DND-41 (cell line): ENCODE data around the gene LSM14A.

Experiments
- ATAC-seq: fragments of 200-7000 bp; cut with Tn5 transposase; 3 replicates; pipeline ENCODE4 v1.9.1; 2021; ENCODE audit warnings: low read depth; ENCODE audit not compliant: insufficient read depth
- DNase-seq: peaks from one replicate; pipeline ENCODE4 v3.0.0-alpha.2; 2020
- H2AFZ ChIP-seq: 2 replicates; pipeline ENCODE4 v1.6.0; 2012; ENCODE audit warnings: low read depth, low read length
- H3K27ac ChIP-seq: 2 replicates; pipeline ENCODE4 v1.5.1; 2012; ENCODE audit warnings: low read length, inconsistent platforms
- H3K27me3 ChIP-seq: fragments of 200-600 bp; sonication (generic); 2 replicates; pipeline ENCODE4 v1.6.0; 2012; ENCODE audit warnings: low read length, mild to moderate bottlenecking, inconsistent platforms; ENCODE audit not compliant: insufficient read depth, poor library complexity
- H3K36me3 ChIP-seq: 2 replicates; pipeline ENCODE4 v1.5.1; 2012; ENCODE audit warnings: low read length, inconsistent platforms; ENCODE audit not compliant: insufficient read depth
- H3K4me1 ChIP-seq: 2 replicates; pipeline ENCODE4 v1.5.1; 2012; ENCODE audit warnings: mild to moderate bottlenecking, low read length; ENCODE audit not compliant: insufficient read depth
- H3K4me2 ChIP-seq: 2 replicates; pipeline ENCODE4 v1.6.0; 2012; ENCODE audit warnings: mild to moderate bottlenecking, moderate library complexity, low read length, inconsistent platforms; ENCODE audit not compliant: insufficient read depth
- H3K4me3 ChIP-seq, 2 experiments: fragments of 200-600 bp in 1 of 2; shearing (Covaris generic) in 1 of 2; 2 replicates each; pipeline ENCODE4 v1.5.1; 2012 to 2016; ENCODE audit warnings: inconsistent platforms in 2 of 2, low read length in 2 of 2, mild to moderate bottlenecking in 2 of 2, low read depth in 1 of 2, moderate library complexity in 1 of 2
- H3K79me2 ChIP-seq: 2 replicates; pipeline ENCODE4 v1.6.0; 2012; ENCODE audit warnings: low read length, inconsistent platforms; ENCODE audit not compliant: insufficient read depth
- H3K9ac ChIP-seq: 2 replicates; pipeline ENCODE4 v1.6.0; 2012; ENCODE audit warnings: low read depth, mild to moderate bottlenecking, inconsistent platforms, low read length, moderate library complexity
- H3K9me3 ChIP-seq: 2 replicates; pipeline ENCODE4 v1.5.1; 2012; ENCODE audit warnings: low read length, moderate library complexity, mild to moderate bottlenecking, inconsistent platforms; ENCODE audit not compliant: insufficient read depth, severe bottlenecking
- H4K20me1 ChIP-seq: 2 replicates; pipeline ENCODE4 v1.6.0; 2012; ENCODE audit warnings: low read length; ENCODE audit not compliant: insufficient read depth
- CTCF ChIP-seq: IDR thresholded peaks from 2 replicates; pipeline ENCODE4 v1.5.1; 2012; ENCODE audit warnings: borderline replicate concordance, low read length, moderate library complexity, mild to moderate bottlenecking; ENCODE audit not compliant: poor library complexity, severe bottlenecking; ENCODE audit errors: extremely low read depth
- EZH2 ChIP-seq: IDR thresholded peaks from 3 replicates; pipeline ENCODE4 v1.6.1; 2012; ENCODE audit warnings: borderline replicate concordance, low read depth, mild to moderate bottlenecking, moderate library complexity, low read length, inconsistent platforms; ENCODE audit not compliant: severe bottlenecking

The LSM14A gene

GRCh38 chr19:34236035-34236987 is 64.0 kb downstream of the LSM14A start:
- Histone ChIP-seq H4K20me1 (peaks cover 8% of the 10 kb centered on the region; the same call in 1 of the 2 replicates), H3K79me2 (no peaks in the 10 kb centered on the region), H3K27ac (no peak overlapping the region), H3K4me1 (no peaks in the 10 kb centered on the region), H3K9me3 (no peaks in the 10 kb centered on the region), H3K27me3 (no peaks in the 10 kb centered on the region), H3K4me3 (no peak overlapping the region), H3K36me3 (no peaks in the 10 kb centered on the region), H3K9ac (no peak overlapping the region), H3K4me2 (no peak overlapping the region), H2AFZ (no peak overlapping the region)
- ATAC-seq (no peak; the same call in 2 of the 3 replicates), DNase-seq (no peak)
- no peak for TF ChIP-seq EZH2
- TF ChIP-seq CTCF, result no peak

DNA sequence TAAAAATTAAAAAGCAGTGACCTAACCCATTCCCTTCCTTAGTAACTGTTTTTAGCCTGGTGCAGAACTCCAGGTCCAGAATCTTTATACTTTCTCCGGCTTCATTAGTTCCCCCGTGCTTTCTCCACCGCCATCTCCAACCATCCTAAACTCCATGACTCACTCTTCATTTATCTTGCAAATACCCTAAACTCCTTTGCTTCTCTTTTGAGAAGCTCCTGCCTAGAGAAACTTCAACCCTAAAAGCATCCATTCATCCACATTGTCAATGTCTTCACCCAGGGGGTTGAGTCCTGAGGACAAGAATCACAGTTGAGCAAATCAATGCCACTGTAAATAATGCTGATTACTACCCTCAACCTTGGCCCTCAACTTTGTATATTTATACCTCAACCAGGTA is 65.0 kb downstream of the LSM14A start:
- H4K20me1 ChIP-seq, result peaks cover 8% of the 10 kb centered on the region; the same call in 1 of the 2 replicates
- no peak for ATAC-seq
- no peak overlapping the region for H3K9ac ChIP-seq
- H3K36me3 ChIP-seq, result no peaks in the 10 kb centered on the region
- DNase-seq, result no peak
- no peak overlapping the region for H2AFZ ChIP-seq
- H3K4me2 ChIP-seq, result no peak overlapping the region
- no peak overlapping the region for H3K4me3 ChIP-seq
- H3K27me3 ChIP-seq, result no peaks in the 10 kb centered on the region
- no peak overlapping the region for H3K27ac ChIP-seq
- no peaks in the 10 kb centered on the region for H3K79me2 ChIP-seq
- H3K4me1 ChIP-seq, result no peaks in the 10 kb centered on the region
- no peaks in the 10 kb centered on the region for H3K9me3 ChIP-seq
- TF ChIP-seq CTCF (no peak), EZH2 (no peak)

- Histone ChIP-seq H3K4me2 (no peak overlapping the region), H3K4me1 (no peaks in the 10 kb centered on the region), H3K79me2 (no peaks in the 10 kb centered on the region), H3K4me3 (no peak overlapping the region), H3K9ac (no peak overlapping the region), H3K27ac (no peak overlapping the region), H4K20me1 (peaks cover 4% of the 10 kb centered on the region; the same call in 1 of the 2 replicates), H2AFZ (no peak overlapping the region), H3K27me3 (no peaks in the 10 kb centered on the region), H3K36me3 (no peaks in the 10 kb centered on the region), H3K9me3 (no peaks in the 10 kb centered on the region)
- TF ChIP-seq EZH2 (no peak), CTCF (no peak)
- ATAC-seq (no peak), DNase-seq (no peak)
These were observed 65.6 kb downstream of the LSM14A start for GRCh38 chr19:34237939-34238338.
